Measurements from ENCODE around the gene FAM151B. TPM values are rescaled to one million over a fixed set of nuclear protein-coding genes. Genes with fewer than 3 reads are reported as not detected.

Gene FAM151B
- total and polyA plus RNA-seq, 2 of the 8 experiments (the other 6 are each of a cell fraction or from before 2014, with no cell fraction given) = 0.62 to 1.1 TPM

DNA sequence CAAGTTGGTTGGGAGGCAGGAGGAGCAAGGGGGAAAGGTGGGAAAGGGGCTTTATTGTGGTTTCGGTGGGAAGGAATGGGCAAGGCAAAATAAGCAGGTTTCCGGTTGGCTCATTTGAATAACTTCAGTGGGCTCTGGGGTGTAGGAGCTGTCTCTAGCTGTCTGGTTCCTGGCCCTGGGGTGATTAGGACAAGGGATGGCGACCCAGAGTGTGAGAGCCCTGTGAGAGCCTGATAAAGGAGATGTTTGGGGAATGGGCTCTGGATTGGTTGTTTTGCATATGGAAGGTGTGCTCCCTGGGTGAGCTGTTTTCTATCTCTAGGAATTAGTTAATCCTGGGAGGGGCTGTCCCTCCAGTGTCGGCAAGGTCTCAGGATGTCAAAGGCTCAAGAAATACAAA is 66.7 kb downstream of the FAM151B start:
- H3K27ac ChIP-seq (ENCODE audit: low read depth, low read length) = peak overlapping the region; percentile 22; the same call in 1 of the 2 replicates
- 30% methylated on average over 4 of the region's 4 CpGs; no CpG with 5 or more reads in 1 of the 2 experiments for WGBS, 2 experiments (ENCODE audit: extremely low coverage in 1 of 2, insufficient coverage in 1 of 2, insufficient read length in 1 of 2, insufficient replicate concordance in 2 of 2, low coverage in 1 of 2, low lambda C conversion rate in 2 of 2, missing lambda C conversion rate in 1 of 2)

More for the DNA sequence above, 66.7 kb downstream of the FAM151B start:
- H2BK15ac ChIP-seq (ENCODE audit: low read length) = no peak overlapping the region
- CTCF ChIA-PET (ENCODE audit: partially characterized antibody) = interaction anchor here (1.4 kb wide), 1 partner anchor 73 kb away, joined by 3 read pairs; no protein-coding TSS in a partner anchor
- peak; percentile 73 for FAIRE-seq
- H3K23ac ChIP-seq (ENCODE audit: insufficient read length) = no peak overlapping the region
- H4K20me1 ChIP-seq (replicated peaks in 1 of 2; ENCODE audit: control insufficient read depth in 1 of 2, insufficient read depth in 2 of 2, low read length in 2 of 2) = no peaks in the 10 kb centered on the region
- no peak overlapping the region for H2BK12ac ChIP-seq (ENCODE audit: low read depth, low read length)
- peak overlapping the region; percentile 91; the same call in 1 of the 2 replicates for H2BK5ac ChIP-seq (ENCODE audit: low read depth, low read length)
- TF ChIP-seq ASH2L (IDR thresholded peaks at IDR 0.05; ENCODE audit: low read length) = peak; percentile 50
- no peak for TF ChIP-seq TAF7 (optimal IDR thresholded peaks at IDR 0.05; ENCODE audit: borderline replicate concordance, low read depth, low read length)
- TF ChIP-seq TBP (IDR thresholded peaks at IDR 0.05; ENCODE audit: low read depth, low read length) = peak; percentile 19; the same call in 1 of the 2 replicates
- TF ChIP-seq TCF12 (IDR thresholded peaks at IDR 0.05; ENCODE audit: low read depth, low read length) = no peak
- TF ChIP-seq, protein P1, sequence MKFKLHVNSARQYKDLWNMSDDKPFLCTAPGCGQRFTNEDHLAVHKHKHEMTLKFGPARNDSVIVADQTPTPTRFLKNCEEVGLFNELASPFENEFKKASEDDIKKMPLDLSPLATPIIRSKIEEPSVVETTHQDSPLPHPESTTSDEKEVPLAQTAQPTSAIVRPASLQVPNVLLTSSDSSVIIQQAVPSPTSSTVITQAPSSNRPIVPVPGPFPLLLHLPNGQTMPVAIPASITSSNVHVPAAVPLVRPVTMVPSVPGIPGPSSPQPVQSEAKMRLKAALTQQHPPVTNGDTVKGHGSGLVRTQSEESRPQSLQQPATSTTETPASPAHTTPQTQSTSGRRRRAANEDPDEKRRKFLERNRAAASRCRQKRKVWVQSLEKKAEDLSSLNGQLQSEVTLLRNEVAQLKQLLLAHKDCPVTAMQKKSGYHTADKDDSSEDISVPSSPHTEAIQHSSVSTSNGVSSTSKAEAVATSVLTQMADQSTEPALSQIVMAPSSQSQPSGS (IDR thresholded peaks at IDR 0.05; ENCODE audit: low read length) = no peak
- 0 out of 4 replicates have a peak, but pooled peaks of 1 of the 2 experiments have one; percentile 3 for TF ChIP-seq RAD21 (IDR thresholded peaks at IDR 0.05 in 1 of 2, conservative IDR thresholded peaks at IDR 0.05 in 1 of 2; ENCODE audit: low read depth in 2 of 2, low read length in 2 of 2)
- no peak overlapping the region for H3K14ac ChIP-seq (ENCODE audit: insufficient read length)
- peak in 1 of 2 experiments; percentile 56 for DNase-seq (ENCODE audit: low read depth in 1 of 2, low spot score in 2 of 2)
- no peaks in the 10 kb centered on the region for H3K23me2 ChIP-seq (ENCODE audit: low read depth, low read length)
- no peak overlapping the region for H3K4ac ChIP-seq (replicated peaks; ENCODE audit: insufficient read length, low read depth, low read length)
- H3K9me3 ChIP-seq (ENCODE audit: insufficient read depth in 2 of 2, low read depth in 1 of 2, low read length in 1 of 2) = no peaks in the 10 kb centered on the region
- no peaks in the 10 kb centered on the region for H3K79me2 ChIP-seq (ENCODE audit: control insufficient read depth in 1 of 2, insufficient read depth in 2 of 2, low read length in 2 of 2)
- peak overlapping the region; percentile 25 to 38; a peak in 2 of 4 replicates for H3K4me2 ChIP-seq (ENCODE audit: insufficient read depth in 1 of 2, low read depth in 2 of 2, low read length in 2 of 2)
- H3K36me3 ChIP-seq (ENCODE audit: control insufficient read depth in 2 of 4, insufficient read depth in 4 of 4, low read length in 3 of 4) = no peaks in the 10 kb centered on the region
- no peak overlapping the region for H2AK5ac ChIP-seq (ENCODE audit: low read depth, low read length)
- POLR2A ChIA-PET (ENCODE audit: partially characterized antibody) = interaction anchor here (1.2 kb wide), 1 partner anchor 14 kb away, joined by 3 read pairs; no protein-coding TSS in a partner anchor
- no peak overlapping the region for H4K91ac ChIP-seq (replicated peaks; ENCODE audit: insufficient read length, low read length)
- H3K27me3 ChIP-seq (replicated peaks in 1 of 4; ENCODE audit: control insufficient read depth in 3 of 4, extremely low read depth in 1 of 4, insufficient read depth in 3 of 4, low read length in 3 of 4) = no peaks in the 10 kb centered on the region
- no peak overlapping the region for H4K8ac ChIP-seq (ENCODE audit: extremely low read depth, insufficient read depth, low read length)
- H2AFZ ChIP-seq (ENCODE audit: low read length) = no peak overlapping the region
- H3K4me3 ChIP-seq (ENCODE audit: extremely low read depth in 1 of 4, insufficient read depth in 2 of 4, low read depth in 3 of 4, low read length in 4 of 4) = no peak overlapping the region
- H3K18ac ChIP-seq (ENCODE audit: extremely low read depth, low read length) = no peak overlapping the region
- peak overlapping the region; percentile 88; the same call in 1 of the 2 replicates for H2BK20ac ChIP-seq (ENCODE audit: low read length)
- H3K4me1 ChIP-seq (replicated peaks in 1 of 4; ENCODE audit: control insufficient read depth in 3 of 4, insufficient read depth in 4 of 4, low read length in 3 of 4) = peaks cover 0 to 11% (median 4%) of the 10 kb centered on the region in 4 experiments; a peak in 3 of 7 replicates
- H3K79me1 ChIP-seq (ENCODE audit: low read depth, low read length) = no peaks in the 10 kb centered on the region
- no peak overlapping the region for H3K9ac ChIP-seq (replicated peaks in 1 of 4; ENCODE audit: extremely low read depth in 1 of 4, low read depth in 3 of 4, low read length in 3 of 4)
- H3K56ac ChIP-seq (replicated peaks; ENCODE audit: insufficient read length, low read depth, low read length) = no peak overlapping the region
- H2BK120ac ChIP-seq (replicated peaks; ENCODE audit: low read depth, low read length) = no peak overlapping the region
- no peak overlapping the region for H4K5ac ChIP-seq (ENCODE audit: insufficient read length, low read depth, low read length)
